H1 (cell line): Measurements from ENCODE around the gene LDB1. TPM values are rescaled to one million over a fixed set of nuclear protein-coding genes. Genes with fewer than 3 reads are reported as not detected.

Experiments used
- CTCF ChIA-PET: fragments of 300-600 bp; sonication (Branson Sonifier 250); formaldehyde crosslinking; loops from one replicate; lab custom pipeline; 2021; ENCODE audit not compliant: partially characterized antibody; lab: Charles Lee
- POLR2A ChIA-PET: fragments of 300-600 bp; sonication (Branson Sonifier 250); formaldehyde crosslinking; loops from one replicate; lab custom pipeline; 2021; ENCODE audit warnings: inconsistent platforms; ENCODE audit not compliant: partially characterized antibody; lab: Charles Lee
- DNase-seq, 2 experiments: peaks; one replicate each; pipeline versions ENCODE4 v3.0.0 to v3.0.0-alpha.2; 2010 to 2022; ENCODE audit warnings: low spot score in 2 of 2, low read depth in 1 of 2, mixed read lengths in 1 of 2
- FAIRE-seq: peaks from 2 replicates; lab custom pipeline; 2011; peaks lifted over from hg19 to GRCh38; lab: Jason Lieb, UNC
- H2AFZ ChIP-seq: 2 replicates; pipeline ENCODE4 v1.8.1; 2012; ENCODE audit warnings: low read length, inconsistent platforms
- H2AK5ac ChIP-seq: 2 replicates; pipeline ENCODE4 v1.6.1; 2013; ENCODE audit warnings: low read depth, low read length
- H2BK120ac ChIP-seq: replicated peaks from 2 replicates; pipeline ENCODE3; 2013; ENCODE audit warnings: low read depth, low read length, inconsistent platforms
- H2BK12ac ChIP-seq: 2 replicates; pipeline ENCODE4 v1.6.1; 2013; ENCODE audit warnings: low read depth, low read length
- H2BK15ac ChIP-seq: 2 replicates; pipeline ENCODE4 v1.6.1; 2013; ENCODE audit warnings: low read length
- H2BK20ac ChIP-seq: 2 replicates; pipeline ENCODE4 v1.6.1; 2013; ENCODE audit warnings: low read length
- H2BK5ac ChIP-seq: 2 replicates; pipeline ENCODE4 v1.6.1; 2013; ENCODE audit warnings: low read depth, low read length
- H3K14ac ChIP-seq: 2 replicates; pipeline ENCODE4 v1.6.1; 2013; ENCODE audit warnings: inconsistent platforms; ENCODE audit not compliant: insufficient read length
- H3K18ac ChIP-seq: 2 replicates; pipeline ENCODE4 v1.6.1; 2013; ENCODE audit warnings: low read length; ENCODE audit errors: extremely low read depth
- H3K23ac ChIP-seq: 2 replicates; pipeline ENCODE4 v1.6.1; 2013; ENCODE audit warnings: inconsistent platforms; ENCODE audit not compliant: insufficient read length
- H3K23me2 ChIP-seq: 2 replicates; pipeline ENCODE4 v1.6.1; 2013; ENCODE audit warnings: low read depth, low read length
- H3K27ac ChIP-seq: 2 replicates; pipeline ENCODE4 v1.6.1; 2011; ENCODE audit warnings: low read depth, low read length, inconsistent platforms
- H3K27me3 ChIP-seq, 4 experiments: replicated peaks in 1 of 4; 1 replicate in 1 of 4; 2 replicates in 3 of 4; pipeline versions ENCODE4 v1.6.1 to v1.8.1; 2011 to 2013; ENCODE audit warnings: low read length in 3 of 4, mild to moderate bottlenecking in 3 of 4, inconsistent platforms in 2 of 4, mixed read lengths in 2 of 4, moderate library complexity in 1 of 4; ENCODE audit not compliant: control insufficient read depth in 3 of 4, insufficient read depth in 3 of 4; ENCODE audit errors: extremely low read depth in 1 of 4
- H3K36me3 ChIP-seq, 4 experiments: 2 replicates each; pipeline versions ENCODE4 v1.6.1 to v1.8.1; 2011 to 2013; ENCODE audit warnings: mild to moderate bottlenecking in 4 of 4, low read length in 3 of 4, moderate library complexity in 2 of 4, control low read depth in 1 of 4, inconsistent platforms in 1 of 4; ENCODE audit not compliant: insufficient read depth in 4 of 4, control insufficient read depth in 2 of 4
- H3K4ac ChIP-seq: replicated peaks from 2 replicates; pipeline ENCODE3; 2013; ENCODE audit warnings: low read length, low read depth, mixed read lengths, inconsistent platforms; ENCODE audit not compliant: insufficient read length
- H3K4me1 ChIP-seq, 4 experiments: replicated peaks in 1 of 4; 1 replicate in 1 of 4; 2 replicates in 3 of 4; pipeline versions ENCODE4 v1.6.1 to v1.8.1; 2011 to 2013; ENCODE audit warnings: low read length in 3 of 4, inconsistent platforms in 2 of 4, mixed read lengths in 1 of 4; ENCODE audit not compliant: insufficient read depth in 4 of 4, control insufficient read depth in 3 of 4
- H3K4me2 ChIP-seq, 2 experiments: 2 replicates each; pipeline versions ENCODE4 v1.6.1 to v1.8.1; 2011 to 2013; ENCODE audit warnings: low read depth in 2 of 2, low read length in 2 of 2, control low read depth in 1 of 2, inconsistent platforms in 1 of 2, mild to moderate bottlenecking in 1 of 2; ENCODE audit not compliant: insufficient read depth in 1 of 2
- H3K4me3 ChIP-seq, 4 experiments: fragments of 200-600, 300-600 bp in 1 of 4; sonication (generic), shearing (Covaris generic), sonication (Bioruptor Twin) in 1 of 4; 2 replicates each; pipeline versions ENCODE4 v1.5.1 to v1.8.1; 2011 to 2016; ENCODE audit warnings: low read length in 4 of 4, low read depth in 3 of 4, control low read depth in 2 of 4, inconsistent platforms in 2 of 4, mild to moderate bottlenecking in 2 of 4, mixed read lengths in 1 of 4, moderate library complexity in 1 of 4; ENCODE audit not compliant: insufficient read depth in 2 of 4; ENCODE audit errors: extremely low read depth in 1 of 4
- H3K56ac ChIP-seq: replicated peaks from 2 replicates; pipeline ENCODE3; 2013; ENCODE audit warnings: low read depth, mild to moderate bottlenecking, mixed read lengths, low read length, inconsistent platforms; ENCODE audit not compliant: insufficient read length
- H3K79me1 ChIP-seq: 2 replicates; pipeline ENCODE4 v1.6.1; 2013; ENCODE audit warnings: low read depth, low read length, control low read depth
- H3K79me2 ChIP-seq, 2 experiments: 2 replicates each; pipeline versions ENCODE4 v1.6.1 to v1.8.1; 2012 to 2013; ENCODE audit warnings: low read length in 2 of 2, mild to moderate bottlenecking in 2 of 2, inconsistent platforms in 1 of 2; ENCODE audit not compliant: insufficient read depth in 2 of 2, control insufficient read depth in 1 of 2
- H3K9ac ChIP-seq, 4 experiments: replicated peaks in 1 of 4; 1 replicate in 1 of 4; 2 replicates in 3 of 4; pipeline versions ENCODE4 v1.6.1 to v1.8.1; 2011 to 2013; ENCODE audit warnings: low read depth in 3 of 4, low read length in 3 of 4, control low read depth in 2 of 4, mild to moderate bottlenecking in 2 of 4, moderate library complexity in 2 of 4, inconsistent platforms in 1 of 4; ENCODE audit errors: extremely low read depth in 1 of 4
- H3K9me3 ChIP-seq, 2 experiments: 2 replicates each; pipeline versions ENCODE4 v1.6.1 to v1.8.1; 2012 to 2013; ENCODE audit warnings: mild to moderate bottlenecking in 2 of 2, moderate library complexity in 2 of 2, control low read depth in 1 of 2, inconsistent platforms in 1 of 2, low read depth in 1 of 2, low read length in 1 of 2, mixed read lengths in 1 of 2; ENCODE audit not compliant: insufficient read depth in 2 of 2
- H4K20me1 ChIP-seq, 2 experiments: replicated peaks in 1 of 2; 2 replicates each; pipeline versions ENCODE3 to v1.8.1; 2011 to 2013; ENCODE audit warnings: inconsistent platforms in 2 of 2, low read length in 2 of 2, mild to moderate bottlenecking in 1 of 2; ENCODE audit not compliant: insufficient read depth in 2 of 2, control insufficient read depth in 1 of 2
- H4K5ac ChIP-seq: 2 replicates; pipeline ENCODE4 v1.6.1; 2013; ENCODE audit warnings: low read length, low read depth, mixed read lengths, inconsistent platforms; ENCODE audit not compliant: insufficient read length
- H4K8ac ChIP-seq: 2 replicates; pipeline ENCODE4 v1.8.0; 2013; ENCODE audit warnings: mild to moderate bottlenecking, moderate library complexity, low read length, inconsistent platforms; ENCODE audit not compliant: insufficient read depth; ENCODE audit errors: extremely low read depth
- H4K91ac ChIP-seq: replicated peaks from 2 replicates; pipeline ENCODE3; 2013; ENCODE audit warnings: low read length, mixed read lengths, inconsistent platforms; ENCODE audit not compliant: insufficient read length
- BACH1 ChIP-seq: IDR thresholded peaks from 2 replicates; pipeline ENCODE4 v1.6.1; 2012; ENCODE audit warnings: low read length, improper control_type of control experiment
- BCL11A ChIP-seq, 2 experiments: IDR thresholded peaks; one replicate each; pipeline ENCODE4 v1.6.1; 2011; ENCODE audit warnings: low read depth in 2 of 2, low read length in 2 of 2, mild to moderate bottlenecking in 2 of 2
- CHD1 ChIP-seq: IDR thresholded peaks from 2 replicates; pipeline ENCODE4 v1.6.1; 2012; ENCODE audit warnings: low read depth, low read length, improper control_type of control experiment
- EP300 ChIP-seq, 2 experiments: IDR thresholded peaks; 1 replicate in 1 of 2; 2 replicates in 1 of 2; pipeline ENCODE4 v1.6.1; 2011 to 2012; ENCODE audit warnings: low read depth in 2 of 2, low read length in 2 of 2, mild to moderate bottlenecking in 2 of 2, borderline replicate concordance in 1 of 2, inconsistent platforms in 1 of 2, moderate library complexity in 1 of 2
- MAFK ChIP-seq: IDR thresholded peaks from 2 replicates; pipeline ENCODE4 v1.6.1; 2012; ENCODE audit warnings: low read depth, mild to moderate bottlenecking, improper control_type of control experiment, low read length
- POLR2A ChIP-seq, 2 experiments: IDR thresholded peaks; 1 replicate in 1 of 2; 2 replicates in 1 of 2; pipeline ENCODE4 v1.6.1; 2011; ENCODE audit warnings: low read depth in 2 of 2, low read length in 2 of 2, mild to moderate bottlenecking in 2 of 2; ENCODE audit errors: control extremely low read depth in 1 of 2
- POLR2AphosphoS5 ChIP-seq: IDR thresholded peaks from 2 replicates; pipeline ENCODE4 v1.6.1; 2011; ENCODE audit warnings: low read depth, low read length
- POU5F1 ChIP-seq: IDR thresholded peaks from 2 replicates; pipeline ENCODE4 v1.6.1; 2011; ENCODE audit warnings: low read depth, mild to moderate bottlenecking, low read length, moderate library complexity
- SIN3A ChIP-seq, 2 experiments: IDR thresholded peaks in 1 of 2; conservative IDR thresholded peaks in 1 of 2; 2 replicates each; pipeline ENCODE4 v1.6.1; 2011 to 2012; ENCODE audit warnings: low read length in 2 of 2, improper control_type of control experiment in 1 of 2, low read depth in 1 of 2, mild to moderate bottlenecking in 1 of 2
- SIRT6 ChIP-seq: IDR thresholded peaks from one replicate; pipeline ENCODE4 v1.7.1; 2012; ENCODE audit warnings: low read length, inconsistent platforms
- WGBS, 2 experiments: shearing (Covaris generic) in 1 of 2; methylation state at CpG; one replicate each; pipeline versions ENCODE4 v1.1.6 to v1.1.7; 2013 to 2015; ENCODE audit warnings: low lambda C conversion rate in 2 of 2, mixed read lengths in 2 of 2, inconsistent platforms in 1 of 2, low coverage in 1 of 2, missing lambda C conversion rate in 1 of 2; ENCODE audit not compliant: insufficient replicate concordance in 2 of 2, insufficient coverage in 1 of 2, insufficient read length in 1 of 2; ENCODE audit errors: extremely low coverage in 1 of 2, missing lambda C conversion rate in 1 of 2; 5-methylcytosine and 5-hydroxymethylcytosine counted together
- polyA plus RNA-seq, 7 experiments: library from polyadenylated mRNA; depleted of rRNA in 3 of 7; stranded (reverse) in 5 of 7; unstranded in 2 of 7; fragments of >200 nt in 5 of 7; fragments of 200-250 nt in 2 of 7; gene quantifications; 1 replicate in 5 of 7; 2 replicates in 1 of 7; 4 replicates in 1 of 7; pipeline versions ENCODE4 v1.2.1 to v1.2.3, GENCODE V29; 2011 to 2013; ENCODE audit warnings: missing spikeins in 2 of 7, mixed read lengths in 2 of 7
- total RNA-seq: library from RNA; stranded (reverse); fragmentation: NEBNext Ultra II Directional; extraction: Animal tissue kit (Norgen Biotek cat#: 25700); gene quantifications from 2 replicates; pipeline ENCODE4 v1.2.1, GENCODE V29; 2021
- TF ChIP-seq, protein P1 (sequence below): IDR thresholded peaks from 2 replicates; pipeline ENCODE4 v1.6.1; 2012; ENCODE audit warnings: inconsistent platforms

Gene LDB1
- total and polyA plus RNA-seq, 2 of the 8 experiments (the other 6 are each of a cell fraction or from before 2014, with no cell fraction given), result 88.4 to 138 TPM

GRCh38 chr10:102123223-102123622, 3.1 kb upstream of the LDB1 start:
- Histone ChIP-seq H4K5ac (no peak overlapping the region), H3K23me2 (peaks cover 18% of the 10 kb centered on the region), H2AK5ac (no peak overlapping the region), H3K4ac (no peak overlapping the region), H3K27me3 (no peaks in the 10 kb centered on the region), H3K56ac (no peak overlapping the region), H3K79me2 (peaks cover 0 to 13% of the 10 kb centered on the region in 2 experiments; a peak in 2 of 4 replicates), H4K91ac (no peak overlapping the region), H3K4me2 (peak overlapping the region in 1 of 2 experiments; percentile 65; a peak in 1 of 4 replicates), H3K23ac (no peak overlapping the region), H3K4me3 (no peak overlapping the region), H3K9me3 (no peaks in the 10 kb centered on the region), H3K79me1 (no peaks in the 10 kb centered on the region; the same call in 1 of the 2 replicates), H3K9ac (no peak overlapping the region; a peak in 1 of 7 replicates), H2BK20ac (peak overlapping the region; percentile 29; the same call in 1 of the 2 replicates), H2BK5ac (peak overlapping the region; percentile 94; the same call in 1 of the 2 replicates), H3K36me3 (no peaks in the 10 kb centered on the region), H2BK120ac (no peak overlapping the region), H3K18ac (no peak overlapping the region; the same call in 1 of the 2 replicates), H2AFZ (no peak overlapping the region), H4K20me1 (no peaks in the 10 kb centered on the region), H3K14ac (no peak overlapping the region), H2BK15ac (0 out of 2 replicates have a peak overlapping the region, but pooled peaks have one; percentile 13), H4K8ac (no peak overlapping the region), H3K4me1 (peaks cover 14 to 24% (median 17%) of the 10 kb centered on the region in 4 experiments; a peak in 6 of 7 replicates), H2BK12ac (0 out of 2 replicates have a peak overlapping the region, but pooled peaks have one; percentile 86), H3K27ac (no peak overlapping the region)
- FAIRE-seq (no peak), DNase-seq (no peak)
- CTCF ChIA-PET, result interaction anchor here (0.6 to 4.5 kb wide), 10 partner anchors 9 to 521 kb away, joined by 3 to 28 read pairs (median 3); partner anchors contain the start of genes PPRC1 and TRIM8
- POLR2A ChIA-PET, result interaction anchor here (0.6 to 4.0 kb wide), 10 partner anchors 8 to 241 kb away, joined by 3 to 37 read pairs (median 5); partner anchors contain the start of genes NOLC1 and PPRC1
- TF ChIP-seq POU5F1 (no peak), MAFK (no peak), POLR2A (IDR thresholded peaks at IDR 0.05; ENCODE audit: control extremely low read depth in 1 of 2, low read depth in 2 of 2, low read length in 2 of 2) (no peak), CHD1 (no peak), BCL11A (IDR thresholded peaks at IDR 0.05; ENCODE audit: low read depth in 2 of 2, low read length in 2 of 2) (no peak), POLR2AphosphoS5 (no peak), SIRT6 (no peak), SIN3A (conservative IDR thresholded peaks at IDR 0.05 in 1 of 2, IDR thresholded peaks at IDR 0.05 in 1 of 2; ENCODE audit: low read depth in 1 of 2, low read length in 2 of 2) (no peak), EP300 (IDR thresholded peaks at IDR 0.05; ENCODE audit: borderline replicate concordance in 1 of 2, low read depth in 2 of 2, low read length in 2 of 2) (no peak), BACH1 (no peak)
- TF ChIP-seq, protein P1, sequence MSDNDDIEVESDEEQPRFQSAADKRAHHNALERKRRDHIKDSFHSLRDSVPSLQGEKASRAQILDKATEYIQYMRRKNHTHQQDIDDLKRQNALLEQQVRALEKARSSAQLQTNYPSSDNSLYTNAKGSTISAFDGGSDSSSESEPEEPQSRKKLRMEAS, result no peak
- WGBS, 2 experiments, result 84% methylated on average over 3 of the region's 3 CpGs; no CpG with 5 or more reads in 1 of the 2 experiments
